Psoas muscle (tissue), 8 donors: ENCODE data around the gene CPHXL2. TPM values are rescaled to one million over a fixed set of nuclear protein-coding genes. Genes with fewer than 3 reads are reported as not detected.

Experiments used
- ATAC-seq, 4 donors: fragments of 200-7000 bp; cut with Tn5 transposase; one replicate each; pipeline ENCODE4 v1.9.1; 2020; ENCODE audit warnings: moderate library complexity in 3 of 4, mild to moderate bottlenecking in 2 of 4
- DNase-seq, 2 donors: peaks; one replicate each; pipeline ENCODE4 v3.0.0-alpha.2; 2020
- H3K27ac ChIP-seq: fragments of 200-600 bp; one replicate; pipeline ENCODE4 v1.8.0; 2022
- H3K27me3 ChIP-seq, 3 donors: fragments of 200-600 bp in 1 of 3; one replicate each; pipeline versions ENCODE4 v1.6.1 to v1.8.0; 2013 to 2022; ENCODE audit warnings: low read length in 2 of 3, mild to moderate bottlenecking in 2 of 3, moderate library complexity in 1 of 3; ENCODE audit not compliant: insufficient read depth in 3 of 3
- H3K36me3 ChIP-seq, 2 donors: fragments of 200-600 bp in 1 of 2; one replicate each; pipeline versions ENCODE4 v1.6.1 to v1.8.0; 2013 to 2022; ENCODE audit warnings: low read depth in 1 of 2, mild to moderate bottlenecking in 1 of 2, moderate library complexity in 1 of 2; ENCODE audit not compliant: insufficient read depth in 1 of 2
- H3K4me1 ChIP-seq: fragments of 200-600 bp; one replicate; pipeline ENCODE4 v1.8.0; 2022
- H3K4me3 ChIP-seq: fragments of 200-600 bp; one replicate; pipeline ENCODE4 v1.8.0; 2022; ENCODE audit warnings: mild to moderate bottlenecking
- H3K9me3 ChIP-seq: fragments of 200-600 bp; one replicate; pipeline ENCODE4 v1.8.0; 2022
- CTCF ChIP-seq: fragments of 200-600 bp; IDR thresholded peaks from one replicate; pipeline ENCODE4 v1.8.0; 2022; ENCODE audit warnings: antibody characterized with exemption
- WGBS, 3 donors: extraction: QIAGEN DNeasy Blood & Tissue Kit; methylation state at CpG; one replicate each; pipeline versions ENCODE4 v1.1.6 to v1.1.7; 2013; 5-methylcytosine and 5-hydroxymethylcytosine counted together
- intact Hi-C, 2 donors: fragments of 100-400 bp; cut with DNase I; formaldehyde crosslinking; loops; one replicate each; pipeline versions ENCODE4 v1.11.0 to v1.14.2; 2022
- polyA plus RNA-seq, 3 donors: library from polyadenylated mRNA; stranded (reverse); fragments of 200-250 nt; gene quantifications; one replicate each; pipeline ENCODE4 v1.2.3, GENCODE V29; 2013
- total RNA-seq, 4 donors: library from RNA; stranded (reverse); fragmentation: NEBNext Ultra II Directional in 2 of 4; extraction: Animal tissue kit (Norgen Biotek cat#: 25700) in 2 of 4; gene quantifications; one replicate each; pipeline versions ENCODE4 v1.2.1 to v1.2.4, GENCODE V29; 2021 to 2023
- donor health status: healthy with polysubstance abuse.
- donor health status: DM: no; HTN: no; CAD: no; lungs with moderate emphysema.
- donor health status: Bipolar disorder and iron deficiency.
- donor health status: healthy.
- donor health status: DM: yes; HTN: yes; CAD: no.
- donor health status: DM: no; HTN: no; CAD: no.
- donor health status: DM: no; HTN: no; CAD: no.
- donor health status: DM: yes; HTN: yes; CAD: no.

Gene CPHXL2
- total and polyA plus RNA-seq, 7 donors = not detected

GRCh38 chr16:75687361-75687760, 10.6 kb upstream of the CPHXL2 start:
- Histone ChIP-seq H3K27ac (no peak overlapping the region), H3K4me3 (no peak overlapping the region), H3K9me3 (no peaks in the 10 kb centered on the region), H3K36me3 (no peaks in the 10 kb centered on the region), H3K27me3 (no peaks in the 10 kb centered on the region), H3K4me1 (no peaks in the 10 kb centered on the region)
- intact Hi-C loops = no loop called here
- ATAC-seq (no peak), DNase-seq (no peak)
- TF ChIP-seq CTCF = no peak

GRCh38 chr16:75682308-75682707, 5.5 kb upstream of the CPHXL2 start:
- no peaks in the 10 kb centered on the region for H3K27me3 ChIP-seq
- no peak overlapping the region for H3K27ac ChIP-seq
- TF ChIP-seq CTCF = no peak
- H3K4me1 ChIP-seq = no peaks in the 10 kb centered on the region
- H3K4me3 ChIP-seq = no peak overlapping the region
- WGBS, 3 donors = 87 to 91% (median 87%) methylated on average over 14 of the region's 14 CpGs
- H3K36me3 ChIP-seq = no peaks in the 10 kb centered on the region
- no peaks in the 10 kb centered on the region for H3K9me3 ChIP-seq
- no peak for ATAC-seq
- intact Hi-C loops = no loop called here
- DNase-seq = no peak

- no peaks in the 10 kb centered on the region for H3K9me3 ChIP-seq
- ATAC-seq (no peak), DNase-seq (no peak)
- TF ChIP-seq CTCF = no peak
- intact Hi-C loops = no loop called here
- 58 to 69% (median 63%) methylated on average over 5 of the region's 5 CpGs for WGBS, 3 donors
- H3K27ac ChIP-seq = no peak overlapping the region
- no peak overlapping the region for H3K4me3 ChIP-seq
- H3K36me3 ChIP-seq = no peaks in the 10 kb centered on the region
- no peaks in the 10 kb centered on the region for H3K4me1 ChIP-seq
- no peaks in the 10 kb centered on the region for H3K27me3 ChIP-seq
Observed at GRCh38 chr16:75679366-75679765, 2.6 kb upstream of the CPHXL2 start.

- Histone ChIP-seq H3K27me3 (no peaks in the 10 kb centered on the region), H3K4me3 (no peak overlapping the region), H3K9me3 (no peaks in the 10 kb centered on the region), H3K36me3 (peaks cover 2% of the 10 kb centered on the region in 2 donors), H3K27ac (no peak overlapping the region), H3K4me1 (no peaks in the 10 kb centered on the region)
- DNase-seq = no peak
- no peak for TF ChIP-seq CTCF
- intact Hi-C loops = no loop called here
- ATAC-seq = no peak
Observed at GRCh38 chr16:75667503-75667902, 9.3 kb downstream of the CPHXL2 start.

- Histone ChIP-seq H3K27me3 (no peaks in the 10 kb centered on the region), H3K36me3 (peaks cover 10 to 52% of the 10 kb centered on the region in 2 donors), H3K4me3 (no peak overlapping the region), H3K4me1 (no peaks in the 10 kb centered on the region), H3K27ac (no peak overlapping the region), H3K9me3 (no peaks in the 10 kb centered on the region)
- ATAC-seq (peak in 1 of 4 donors; percentile 8), DNase-seq (no peak)
- intact Hi-C loops = no loop called here
- WGBS, 3 donors = 48 to 64% (median 51%) methylated on average over 4 of the region's 4 CpGs
- no peak for TF ChIP-seq CTCF
Observed at GRCh38 chr16:75660726-75661302, 16.0 kb downstream of the CPHXL2 start.
